Colonic mucosa (tissue), 4 donors: Measurements from ENCODE around the gene NMT2. TPM values are rescaled to one million over a fixed set of nuclear protein-coding genes. Genes with fewer than 3 reads are reported as not detected.

Experiments
- DNase-seq: peaks from one replicate; pipeline ENCODE4 v3.0.0-alpha.2; 2020
- H3K27ac ChIP-seq: fragments of 200-600 bp; one replicate; pipeline ENCODE4 v1.8.0; 2021
- H3K27me3 ChIP-seq: fragments of 200-600 bp; one replicate; pipeline ENCODE4 v1.8.0; 2021
- H3K36me3 ChIP-seq: fragments of 200-600 bp; one replicate; pipeline ENCODE4 v1.8.0; 2021
- H3K4me1 ChIP-seq: fragments of 200-600 bp; one replicate; pipeline ENCODE4 v1.8.0; 2021; ENCODE audit warnings: mild to moderate bottlenecking
- H3K4me3 ChIP-seq: fragments of 200-600 bp; one replicate; pipeline ENCODE4 v1.8.0; 2021
- H3K9ac ChIP-seq, 2 donors: one replicate each; pipeline ENCODE4 v1.7.0; 2013; ENCODE audit warnings: control low read depth in 2 of 2, low read depth in 2 of 2, low read length in 2 of 2
- H3K9me3 ChIP-seq: fragments of 200-600 bp; one replicate; pipeline ENCODE4 v1.8.0; 2021
- intact Hi-C: fragments of 100-400 bp; cut with DNase I; formaldehyde crosslinking; loops from one replicate; pipeline ENCODE4 v1.14.1; 2022
- total RNA-seq, 2 donors: library from RNA; stranded (reverse); fragmentation: NEBNext Ultra II Directional in 1 of 2; extraction: Animal tissue kit (Norgen Biotek cat#: 25700) in 1 of 2; gene quantifications; one replicate each; pipeline ENCODE4 v1.2.1, GENCODE V29; 2021
- TF ChIP-seq, protein P1 (sequence below): fragments of 200-600 bp; IDR thresholded peaks from one replicate; pipeline ENCODE4 v1.8.0; 2022; ENCODE audit warnings: antibody characterized with exemption, mild to moderate bottlenecking
- donor health status: healthy.
- donor health status: DM: no; HTN: no; CAD: no.
- donor health status: DM: no; HTN: no; CAD: no.

NMT2 gene
- total RNA-seq, 2 donors from 2014 or later, result 12.4 to 14.4 TPM

- no peaks in the 10 kb centered on the region for H3K9me3 ChIP-seq
- no peak for DNase-seq
- TF ChIP-seq, protein P1, sequence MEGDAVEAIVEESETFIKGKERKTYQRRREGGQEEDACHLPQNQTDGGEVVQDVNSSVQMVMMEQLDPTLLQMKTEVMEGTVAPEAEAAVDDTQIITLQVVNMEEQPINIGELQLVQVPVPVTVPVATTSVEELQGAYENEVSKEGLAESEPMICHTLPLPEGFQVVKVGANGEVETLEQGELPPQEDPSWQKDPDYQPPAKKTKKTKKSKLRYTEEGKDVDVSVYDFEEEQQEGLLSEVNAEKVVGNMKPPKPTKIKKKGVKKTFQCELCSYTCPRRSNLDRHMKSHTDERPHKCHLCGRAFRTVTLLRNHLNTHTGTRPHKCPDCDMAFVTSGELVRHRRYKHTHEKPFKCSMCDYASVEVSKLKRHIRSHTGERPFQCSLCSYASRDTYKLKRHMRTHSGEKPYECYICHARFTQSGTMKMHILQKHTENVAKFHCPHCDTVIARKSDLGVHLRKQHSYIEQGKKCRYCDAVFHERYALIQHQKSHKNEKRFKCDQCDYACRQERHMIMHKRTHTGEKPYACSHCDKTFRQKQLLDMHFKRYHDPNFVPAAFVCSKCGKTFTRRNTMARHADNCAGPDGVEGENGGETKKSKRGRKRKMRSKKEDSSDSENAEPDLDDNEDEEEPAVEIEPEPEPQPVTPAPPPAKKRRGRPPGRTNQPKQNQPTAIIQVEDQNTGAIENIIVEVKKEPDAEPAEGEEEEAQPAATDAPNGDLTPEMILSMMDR, result no peak
- no peaks in the 10 kb centered on the region for H3K27me3 ChIP-seq
- intact Hi-C loops, result no loop called here
- H3K36me3 ChIP-seq, result no peaks in the 10 kb centered on the region
- H3K4me3 ChIP-seq, result no peak overlapping the region
- no peaks in the 10 kb centered on the region for H3K4me1 ChIP-seq
- H3K27ac ChIP-seq, result no peak overlapping the region
- H3K9ac ChIP-seq, result no peak overlapping the region
Measured at GRCh38 chr10:15158448-15158847, 10.0 kb downstream of the NMT2 start.

GRCh38 chr10:15155978-15156656 is 12.4 kb downstream of the NMT2 start:
- Histone ChIP-seq H3K27ac (no peak overlapping the region), H3K9ac (no peak overlapping the region)
- intact Hi-C loops, result no loop called here

DNA sequence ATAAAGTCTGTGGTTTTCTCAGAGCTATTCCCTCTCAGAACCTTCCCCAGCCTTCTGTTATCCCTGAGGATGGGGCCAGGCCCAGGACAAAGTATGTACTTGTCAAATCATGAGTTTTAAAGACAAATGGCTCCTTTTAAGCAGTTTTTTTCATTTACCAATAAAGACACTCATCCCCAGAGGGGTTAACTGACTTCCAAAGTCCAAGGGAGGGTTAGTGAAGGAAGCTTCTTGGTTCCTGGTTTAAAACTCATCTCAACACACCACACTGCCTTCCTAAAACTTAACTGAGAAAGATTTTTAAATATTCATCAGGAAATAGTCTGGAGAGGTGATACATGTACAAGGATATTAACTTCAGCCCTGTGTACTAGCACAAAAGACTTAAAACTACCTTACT is 15.9 kb downstream of the NMT2 start:
- no peaks in the 10 kb centered on the region for H3K36me3 ChIP-seq
- H3K4me3 ChIP-seq, result no peak overlapping the region
- no peaks in the 10 kb centered on the region for H3K4me1 ChIP-seq
- no peaks in the 10 kb centered on the region for H3K9me3 ChIP-seq
- TF ChIP-seq, protein P1, result no peak
- no peak for DNase-seq
- peak overlapping the region in 1 of 2 donors; percentile 48 for H3K9ac ChIP-seq
- H3K27ac ChIP-seq, result peak overlapping the region; percentile 70
- no peaks in the 10 kb centered on the region for H3K27me3 ChIP-seq
- intact Hi-C loops, result no loop called here

More at GRCh38 chr10:15155978-15156656, 12.4 kb downstream of the NMT2 start:
- H3K27me3 ChIP-seq, result no peaks in the 10 kb centered on the region
- DNase-seq, result no peak
- no peak overlapping the region for H3K4me3 ChIP-seq
- no peaks in the 10 kb centered on the region for H3K36me3 ChIP-seq
- H3K9me3 ChIP-seq, result no peaks in the 10 kb centered on the region
- TF ChIP-seq, protein P1, result no peak
- no peaks in the 10 kb centered on the region for H3K4me1 ChIP-seq

DNA sequence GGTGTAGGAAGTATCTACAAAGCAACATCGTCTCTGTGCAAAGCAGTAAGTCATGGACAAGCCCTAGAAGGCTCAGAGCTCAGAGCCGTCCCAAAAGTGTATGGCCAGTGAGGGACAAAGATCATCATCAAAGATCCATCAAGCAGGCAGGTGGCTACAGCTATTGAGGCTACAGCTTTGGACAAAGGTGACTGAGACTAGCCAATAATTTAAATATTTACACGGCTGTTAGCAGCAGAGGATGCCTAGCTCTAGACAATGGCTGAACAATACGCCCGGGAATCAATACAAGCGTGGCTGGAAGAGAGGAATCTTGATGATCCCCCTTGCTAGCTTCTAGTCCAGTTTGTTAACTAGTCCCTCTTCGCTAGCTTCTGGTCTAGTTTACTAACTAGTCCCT is 17.9 kb downstream of the NMT2 start:
- Histone ChIP-seq H3K4me1 (no peaks in the 10 kb centered on the region), H3K36me3 (no peaks in the 10 kb centered on the region), H3K9me3 (no peaks in the 10 kb centered on the region), H3K27ac (no peak overlapping the region), H3K4me3 (no peak overlapping the region), H3K27me3 (no peaks in the 10 kb centered on the region), H3K9ac (no peak overlapping the region)
- DNase-seq, result no peak
- TF ChIP-seq, protein P1, result no peak
- intact Hi-C loops, result no loop called here

DNA sequence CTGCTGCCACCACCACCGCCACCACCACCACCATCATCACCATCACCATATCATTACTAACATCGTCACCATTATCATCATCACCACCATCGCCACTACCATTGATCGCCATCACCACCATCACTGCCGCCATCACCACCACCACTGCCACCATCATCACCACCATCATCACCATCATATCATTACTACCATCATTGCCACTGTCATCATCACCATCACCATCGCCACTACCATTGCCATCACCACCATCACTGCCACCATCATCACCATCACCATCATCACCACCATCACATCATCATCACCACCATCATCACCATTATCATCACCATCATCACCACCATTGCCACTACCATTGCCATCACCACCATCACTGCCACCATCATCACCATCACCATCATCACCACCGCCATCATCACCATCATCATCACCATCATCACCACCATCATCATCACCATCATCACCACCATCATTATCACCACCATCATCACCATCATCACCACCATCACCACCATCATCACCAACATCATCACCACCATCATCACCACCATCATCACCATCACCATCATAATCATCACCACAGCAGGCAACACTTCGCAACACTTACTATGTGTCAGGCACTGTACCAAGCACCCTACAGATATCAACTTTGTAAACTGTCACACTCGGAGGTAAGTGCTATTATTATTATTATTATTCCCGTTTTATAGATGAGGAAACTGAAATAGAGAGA is 19.3 kb downstream of the NMT2 start:
- Histone ChIP-seq H3K9me3 (no peaks in the 10 kb centered on the region), H3K9ac (no peak overlapping the region), H3K27me3 (no peaks in the 10 kb centered on the region), H3K4me1 (no peaks in the 10 kb centered on the region), H3K4me3 (no peak overlapping the region), H3K27ac (no peak overlapping the region), H3K36me3 (no peaks in the 10 kb centered on the region)
- TF ChIP-seq, protein P1, result no peak
- no peak for DNase-seq
- intact Hi-C loops, result no loop called here
